HEK293T (cell line): Measurements from ENCODE around the gene HEMK1.

Source experiments
- CTCF ChIA-PET: fragments of 350-600 bp; formaldehyde crosslinking; extraction: SDS; loops from one replicate; lab custom pipeline; 2021; ENCODE audit warnings: antibody characterized with exemption, inconsistent platforms; lab: Yijun Ruan, JAX
- POLR2A ChIA-PET: fragments of 350-600 bp; formaldehyde crosslinking; extraction: SDS; loops from one replicate; lab custom pipeline; 2020; ENCODE audit warnings: antibody characterized with exemption, inconsistent platforms; lab: Yijun Ruan, JAX
- DNase-seq: peaks from one replicate; pipeline ENCODE4 v3.0.0; 2012; ENCODE audit warnings: mixed read lengths; ENCODE audit errors: extremely low spot score
- ARNT ChIP-seq: fragments of 450-650 bp; IDR thresholded peaks from 2 replicates; pipeline ENCODE4 v1.6.1; 2017; ENCODE audit warnings: mild to moderate bottlenecking
- BHLHE40 ChIP-seq: fragments of 450-650 bp; IDR thresholded peaks from 2 replicates; pipeline ENCODE4 v1.6.1; 2016; ENCODE audit warnings: mild to moderate bottlenecking, moderate library complexity, borderline replicate concordance
- CTBP1 ChIP-seq: fragments of 450-650 bp; IDR thresholded peaks from 2 replicates; pipeline ENCODE4 v1.6.1; 2016; ENCODE audit warnings: borderline replicate concordance
- ELF4 ChIP-seq: fragments of 450-650 bp; IDR thresholded peaks from 2 replicates; pipeline ENCODE4 v1.6.1; 2017; ENCODE audit warnings: antibody characterized with exemption
- FOXA1 ChIP-seq: fragments of 450-650 bp; IDR thresholded peaks from 2 replicates; pipeline ENCODE4 v1.6.1; 2016; ENCODE audit warnings: mild to moderate bottlenecking
- FOXK2 ChIP-seq: fragments of 450-650 bp; IDR thresholded peaks from 2 replicates; pipeline ENCODE4 v1.6.1; 2016; ENCODE audit warnings: mild to moderate bottlenecking
- FOXM1 ChIP-seq: fragments of 450-650 bp; IDR thresholded peaks from 2 replicates; pipeline ENCODE4 v1.6.1; 2017; ENCODE audit warnings: mild to moderate bottlenecking, borderline replicate concordance
- HDGF ChIP-seq: fragments of 450-650 bp; IDR thresholded peaks from 2 replicates; pipeline ENCODE4 v1.6.1; 2017; ENCODE audit warnings: antibody characterized with exemption, borderline replicate concordance
- L3MBTL2 ChIP-seq: fragments of 450-650 bp; conservative IDR thresholded peaks from 2 replicates; pipeline ENCODE4 v1.6.1; 2016; ENCODE audit warnings: mild to moderate bottlenecking
- LEF1 ChIP-seq: fragments of 450-650 bp; IDR thresholded peaks from 2 replicates; pipeline ENCODE4 v1.6.1; 2017; ENCODE audit warnings: mild to moderate bottlenecking, borderline replicate concordance
- NFRKB ChIP-seq: fragments of 450-650 bp; IDR thresholded peaks from 2 replicates; pipeline ENCODE4 v1.6.1; 2016; ENCODE audit warnings: mild to moderate bottlenecking, moderate library complexity
- SP1 ChIP-seq: fragments of 450-650 bp; IDR thresholded peaks from 2 replicates; pipeline ENCODE4 v1.6.1; 2017
- SUZ12 ChIP-seq: fragments of 450-650 bp; IDR thresholded peaks from 2 replicates; pipeline ENCODE4 v1.6.1; 2016; ENCODE audit warnings: mild to moderate bottlenecking
- TARDBP ChIP-seq: fragments of 450-650 bp; IDR thresholded peaks from 2 replicates; pipeline ENCODE4 v1.6.1; 2016
- ZNF384 ChIP-seq: fragments of 450-650 bp; IDR thresholded peaks from 2 replicates; pipeline ENCODE4 v1.6.1; 2016
- TF ChIP-seq, protein P1 (sequence below): fragments of 450-650 bp; IDR thresholded peaks from 2 replicates; pipeline ENCODE4 v1.6.1; 2016

HEMK1 gene

DNA sequence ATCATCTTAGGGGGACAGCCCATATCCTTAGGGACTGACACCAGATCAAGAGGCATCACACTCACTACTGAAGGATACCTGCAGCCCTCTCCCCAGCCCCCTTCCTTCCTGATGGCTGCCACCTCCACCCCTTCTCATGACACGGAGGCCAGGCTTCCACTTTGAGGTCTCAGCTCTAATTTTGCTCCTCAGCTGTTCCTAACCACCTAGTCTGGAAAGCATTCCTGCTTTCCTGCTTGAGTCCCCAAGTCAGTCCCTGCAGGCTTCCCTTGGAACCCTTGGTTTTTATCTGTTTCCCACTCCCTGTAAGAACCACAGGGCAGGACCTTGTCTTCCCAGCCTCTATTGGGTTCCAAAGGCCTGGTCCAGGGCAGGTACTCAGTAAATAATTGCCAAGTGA, 5.0 kb upstream of the HEMK1 start:
- CTCF ChIA-PET = no interaction called here
- no peak for DNase-seq
- TF ChIP-seq ELF4 = no peak
- no peak for TF ChIP-seq SUZ12
- POLR2A ChIA-PET = no interaction called here

DNA sequence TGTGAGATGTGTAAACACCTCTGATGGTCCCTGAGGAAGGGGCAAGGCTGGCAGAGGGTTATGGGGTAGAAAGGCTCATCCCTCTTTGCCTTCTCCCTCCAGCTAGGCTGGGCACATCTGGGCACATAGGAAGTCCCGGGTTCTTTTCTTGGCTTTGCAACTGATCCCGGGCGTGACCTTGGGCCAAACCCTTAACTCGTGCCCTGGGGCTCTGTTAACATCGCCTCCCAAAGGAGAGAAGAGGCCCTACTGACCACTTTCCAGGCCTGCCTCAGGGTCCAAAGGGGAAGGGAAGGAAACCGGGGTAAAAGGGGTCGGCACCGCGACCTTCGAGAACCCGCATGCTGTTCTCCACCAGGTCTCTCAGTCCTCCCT, 2.3 kb upstream of the HEMK1 start:
- TF ChIP-seq CTBP1 = no peak
- TF ChIP-seq, protein P1, sequence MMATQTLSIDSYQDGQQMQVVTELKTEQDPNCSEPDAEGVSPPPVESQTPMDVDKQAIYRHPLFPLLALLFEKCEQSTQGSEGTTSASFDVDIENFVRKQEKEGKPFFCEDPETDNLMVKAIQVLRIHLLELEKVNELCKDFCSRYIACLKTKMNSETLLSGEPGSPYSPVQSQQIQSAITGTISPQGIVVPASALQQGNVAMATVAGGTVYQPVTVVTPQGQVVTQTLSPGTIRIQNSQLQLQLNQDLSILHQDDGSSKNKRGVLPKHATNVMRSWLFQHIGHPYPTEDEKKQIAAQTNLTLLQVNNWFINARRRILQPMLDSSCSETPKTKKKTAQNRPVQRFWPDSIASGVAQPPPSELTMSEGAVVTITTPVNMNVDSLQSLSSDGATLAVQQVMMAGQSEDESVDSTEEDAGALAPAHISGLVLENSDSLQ = no peak
- TF ChIP-seq FOXM1 = no peak
- no peak for TF ChIP-seq TARDBP
- TF ChIP-seq BHLHE40 = no peak
- no peak for TF ChIP-seq SUZ12
- no peak for TF ChIP-seq FOXA1
- TF ChIP-seq SP1 = no peak
- TF ChIP-seq NFRKB = no peak
- TF ChIP-seq ZNF384 = no peak
- TF ChIP-seq ELF4 = no peak
- TF ChIP-seq FOXK2 = no peak
- TF ChIP-seq LEF1 = no peak
- no peak for TF ChIP-seq ARNT
- TF ChIP-seq L3MBTL2 = no peak
- no peak for TF ChIP-seq HDGF
- ChIA-PET CTCF (interaction anchor here (1.2 kb wide), 1 partner anchor 39 kb away, joined by 3 read pairs; no protein-coding TSS in a partner anchor), POLR2A (no interaction called here)
- DNase-seq = no peak

DNA sequence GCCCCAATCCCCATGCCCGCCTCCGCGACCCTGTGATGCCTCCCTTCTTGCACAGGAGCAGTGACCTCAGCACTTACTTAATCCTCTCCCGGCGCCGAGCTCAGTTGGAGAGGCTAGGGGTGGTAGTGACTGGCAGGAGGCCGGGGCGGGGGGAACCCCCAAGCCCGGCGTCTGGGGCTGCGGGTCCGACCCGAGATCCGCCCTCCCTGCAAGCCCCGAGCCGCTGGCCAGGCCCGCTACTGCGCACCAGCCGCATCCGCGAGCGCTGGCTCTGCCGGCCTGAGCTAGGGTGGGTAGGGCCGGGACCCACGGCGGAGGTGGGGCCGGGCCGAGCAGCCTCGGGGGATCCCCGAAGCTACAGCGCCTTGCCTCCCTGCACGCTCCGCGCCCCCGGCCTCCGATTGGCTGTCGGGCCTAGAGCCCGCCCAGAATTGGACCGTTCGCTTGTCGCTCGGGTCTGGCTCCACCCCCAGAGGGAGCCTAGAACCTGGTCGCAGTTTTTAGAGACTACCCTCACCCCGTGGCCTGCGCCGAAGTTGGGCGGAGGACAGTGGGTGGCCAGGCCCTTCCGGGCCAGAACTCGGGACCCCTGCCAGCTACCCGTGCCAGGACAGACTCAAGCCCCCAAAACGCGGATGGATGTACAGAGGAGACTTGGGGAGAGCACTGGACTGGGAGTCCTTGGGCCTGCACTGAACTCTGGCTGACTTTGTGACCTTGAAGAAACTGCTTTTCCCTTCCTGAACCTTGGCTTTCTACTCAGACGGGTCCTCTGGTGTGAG, 1.7 kb upstream of the HEMK1 start, which contains the start of gene C3orf18:
Gene C3orf18 (minus strand): TSS at position 362 of the 782 bp plus-strand sequence. CDS start 2,048 bp downstream, outside the sequence.
- peak; percentile 64 for DNase-seq
- ChIA-PET CTCF (interaction anchor here (1.2 kb wide), 1 partner anchor 39 kb away, joined by 3 read pairs; no protein-coding TSS in a partner anchor), POLR2A (no interaction called here)
- TF ChIP-seq, protein P1 = peak; percentile 97
- TF ChIP-seq LEF1 (no peak), CTBP1 (no peak)

DNA sequence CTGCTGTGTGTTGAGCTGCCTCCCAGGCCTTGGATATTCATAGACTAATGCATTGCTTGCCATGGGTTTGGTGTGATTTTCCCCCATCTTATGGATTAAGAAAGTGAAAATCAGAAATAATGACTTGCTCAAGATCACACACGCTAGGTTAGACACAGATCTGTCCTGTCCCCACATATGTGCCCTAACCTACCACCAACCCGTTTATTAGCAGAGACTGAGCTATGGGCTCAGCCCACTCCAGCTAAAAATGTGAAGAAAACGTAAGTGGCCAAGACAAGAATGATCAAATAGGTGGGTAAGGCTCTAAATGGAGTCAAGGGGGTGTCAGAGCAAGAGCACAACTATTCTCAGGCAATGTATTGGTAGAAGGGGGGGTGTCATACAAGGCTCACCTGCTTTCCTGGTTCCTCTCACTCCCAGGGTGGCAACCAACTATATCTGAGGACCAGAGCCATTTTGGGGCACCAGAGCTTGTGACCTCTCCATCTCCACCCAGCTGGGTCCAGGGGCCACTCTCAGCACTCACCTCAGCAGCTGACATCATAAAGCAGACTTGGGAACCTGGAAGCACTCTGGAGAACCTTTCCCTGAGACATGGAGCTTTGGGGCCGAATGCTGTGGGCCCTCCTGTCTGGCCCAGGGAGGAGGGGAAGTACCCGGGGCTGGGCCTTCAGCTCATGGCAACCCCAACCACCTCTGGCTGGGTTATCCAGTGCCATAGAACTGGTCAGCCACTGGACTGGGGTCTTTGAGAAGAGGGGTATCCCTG, 1.4 kb downstream of the HEMK1 start:
- no peak for TF ChIP-seq ELF4
- TF ChIP-seq SP1 = no peak
- TF ChIP-seq HDGF = no peak
- TF ChIP-seq, protein P1 = no peak
- no peak for TF ChIP-seq SUZ12
- TF ChIP-seq FOXM1 = no peak
- TF ChIP-seq CTBP1 = no peak
- TF ChIP-seq FOXA1 = no peak
- no peak for TF ChIP-seq NFRKB
- no peak for TF ChIP-seq ARNT
- TF ChIP-seq ZNF384 = no peak
- TF ChIP-seq FOXK2 = no peak
- no peak for DNase-seq
- ChIA-PET CTCF (interaction anchor here (1.0 to 4.8 kb wide), 3 partner anchors 20 to 43 kb away, joined by 3 to 44 read pairs (median 8); partner anchors contain the start of gene CISH), POLR2A (interaction anchor here (0.5 to 2.4 kb wide), 8 partner anchors 9 to 234 kb away, joined by 3 to 15 read pairs (median 6); partner anchors contain the start of genes CISH and DOCK3)

DNA sequence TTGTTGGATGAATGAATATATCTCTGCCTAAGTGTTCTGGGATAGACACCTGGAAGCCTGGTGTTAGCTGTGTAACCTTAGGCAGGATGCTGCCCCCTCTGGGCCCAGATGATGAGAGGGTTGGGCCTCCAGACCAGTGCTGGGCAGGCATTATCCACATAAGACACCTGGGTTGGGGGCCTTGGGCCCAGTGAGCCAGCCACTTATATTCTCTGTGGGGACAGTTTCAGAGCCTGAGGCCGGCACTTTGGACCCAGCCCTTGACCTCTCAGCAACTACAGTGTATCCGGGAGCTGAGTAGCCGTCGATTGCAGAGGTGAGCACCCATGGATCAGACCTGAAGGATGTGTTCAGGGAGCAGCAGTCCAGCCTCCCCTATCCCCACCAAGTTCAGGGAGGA, 2.2 kb downstream of the HEMK1 start:
- ChIA-PET CTCF (interaction anchor here (1.0 to 4.8 kb wide), 3 partner anchors 21 to 43 kb away, joined by 3 to 44 read pairs (median 8); partner anchors contain the start of gene CISH), POLR2A (interaction anchor here (0.5 to 1.6 kb wide), 3 partner anchors 12 to 310 kb away, joined by 3 to 4 read pairs (median 3); partner anchors contain the start of gene CISH)
- TF ChIP-seq CTBP1 = no peak
- TF ChIP-seq, protein P1 = no peak
- no peak for TF ChIP-seq L3MBTL2
- TF ChIP-seq ELF4 = no peak
- TF ChIP-seq ARNT = no peak
- no peak for TF ChIP-seq ZNF384
- TF ChIP-seq FOXK2 = no peak
- no peak for TF ChIP-seq FOXA1
- TF ChIP-seq SP1 = no peak
- no peak for TF ChIP-seq HDGF
- TF ChIP-seq SUZ12 = no peak

More for the DNA sequence above, 2.2 kb downstream of the HEMK1 start:
- no peak for DNase-seq
